Measurements from ENCODE around the gene GMFB.

- no peak for TF ChIP-seq MAX (CRISPR knock-in tag; IDR thresholded peaks at IDR 0.05)
- TF ChIP-seq CTCF (IDR thresholded peaks at IDR 0.05): no peak
- no peak for TF ChIP-seq ESRRA (CRISPR knock-in tag; IDR thresholded peaks at IDR 0.05; ENCODE audit: borderline replicate concordance)
- TF ChIP-seq ZNF416 (CRISPR knock-in tag; IDR thresholded peaks at IDR 0.05): no peak
- no peak for TF ChIP-seq MYBL2 (CRISPR knock-in tag; IDR thresholded peaks at IDR 0.05)
- no peak for TF ChIP-seq TCF7 (CRISPR knock-in tag; IDR thresholded peaks at IDR 0.05; ENCODE audit: low read depth)
- TF ChIP-seq SP1 (CRISPR knock-in tag; conservative IDR thresholded peaks at IDR 0.05): no peak
- TF ChIP-seq, protein P1, sequence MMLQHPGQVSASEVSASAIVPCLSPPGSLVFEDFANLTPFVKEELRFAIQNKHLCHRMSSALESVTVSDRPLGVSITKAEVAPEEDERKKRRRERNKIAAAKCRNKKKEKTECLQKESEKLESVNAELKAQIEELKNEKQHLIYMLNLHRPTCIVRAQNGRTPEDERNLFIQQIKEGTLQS (CRISPR knock-in tag; conservative IDR thresholded peaks at IDR 0.05): no peak
- no peak for TF ChIP-seq USF2 (CRISPR knock-in tag; IDR thresholded peaks at IDR 0.05)
Observed at GRCh38 chr14:54516709-54517108, 27.9 kb upstream of the GMFB start.

Data from WTC11 (cell line).